Left kidney (tissue), 2 donors: ENCODE measurements around the gene MAML2. TPM values are rescaled to one million over a fixed set of nuclear protein-coding genes. Genes with fewer than 3 reads are reported as not detected.

ENCODE experiments used
- DNase-seq: peaks from one replicate; pipeline ENCODE4 v3.0.0-alpha.2; 2013
- polyA plus RNA-seq: library from polyadenylated mRNA; unstranded; fragments of 120-200 nt; gene quantifications from one replicate; pipeline ENCODE4 v1.2.1, GENCODE V29; 2013; ENCODE audit not compliant: insufficient read length

Gene MAML2
- polyA plus RNA-seq, 1 donor: 31.7 TPM

DNA sequence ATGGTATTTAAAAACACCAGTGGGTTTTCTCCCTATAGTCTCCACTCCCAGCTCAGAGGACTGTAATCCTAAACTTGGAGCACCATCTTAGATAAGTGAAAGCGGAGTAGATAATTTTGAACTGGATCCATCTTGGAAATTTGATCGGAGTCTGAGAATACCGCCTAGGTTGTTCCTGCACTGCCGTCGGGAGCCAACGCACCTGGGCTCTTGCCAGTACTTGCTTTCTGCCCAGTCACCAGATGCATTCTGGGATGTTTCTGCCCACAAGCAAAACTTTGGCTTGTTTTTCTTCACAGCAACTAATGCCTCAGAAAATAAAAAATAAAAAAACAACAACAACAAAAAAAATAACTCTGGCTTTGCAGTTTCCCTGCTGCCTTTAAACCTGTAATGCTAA, 306.1 kb downstream of the MAML2 start:
- no peak for DNase-seq

DNA sequence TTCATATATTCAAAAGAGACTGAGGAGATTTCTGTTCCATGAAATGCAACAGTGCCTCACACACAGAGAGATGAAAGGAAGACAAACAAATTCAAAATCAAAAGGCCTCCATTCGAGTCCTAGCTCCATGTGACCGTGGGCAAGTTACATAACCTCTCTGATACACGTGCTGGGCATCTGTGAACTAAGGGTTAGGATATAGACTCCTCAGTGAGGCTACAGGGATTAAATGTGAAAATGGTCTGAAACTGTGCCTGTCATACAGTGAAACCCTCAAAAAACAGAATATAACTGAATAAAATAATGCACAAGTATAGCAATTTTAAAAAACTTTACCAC, 307.3 kb downstream of the MAML2 start:
- DNase-seq: no peak

GRCh38 chr11:96035031-96035739, 307.8 kb downstream of the MAML2 start:
- no peak for DNase-seq

- no peak for DNase-seq
These were observed 309.4 kb downstream of the MAML2 start for GRCh38 chr11:96033599-96033998.

- DNase-seq: no peak
These were observed 309.9 kb downstream of the MAML2 start for GRCh38 chr11:96033095-96033494.

- no peak for DNase-seq
These were observed 314.2 kb downstream of the MAML2 start for GRCh38 chr11:96028746-96029145.

GRCh38 chr11:96027021-96027420, 316.0 kb downstream of the MAML2 start:
- DNase-seq: no peak

- no peak for DNase-seq
These were observed 316.7 kb downstream of the MAML2 start for GRCh38 chr11:96026310-96026709.

GRCh38 chr11:96024666-96025065, 318.3 kb downstream of the MAML2 start:
- DNase-seq: no peak

- DNase-seq: no peak
These were observed 319.7 kb downstream of the MAML2 start for GRCh38 chr11:96023275-96023674.

DNA sequence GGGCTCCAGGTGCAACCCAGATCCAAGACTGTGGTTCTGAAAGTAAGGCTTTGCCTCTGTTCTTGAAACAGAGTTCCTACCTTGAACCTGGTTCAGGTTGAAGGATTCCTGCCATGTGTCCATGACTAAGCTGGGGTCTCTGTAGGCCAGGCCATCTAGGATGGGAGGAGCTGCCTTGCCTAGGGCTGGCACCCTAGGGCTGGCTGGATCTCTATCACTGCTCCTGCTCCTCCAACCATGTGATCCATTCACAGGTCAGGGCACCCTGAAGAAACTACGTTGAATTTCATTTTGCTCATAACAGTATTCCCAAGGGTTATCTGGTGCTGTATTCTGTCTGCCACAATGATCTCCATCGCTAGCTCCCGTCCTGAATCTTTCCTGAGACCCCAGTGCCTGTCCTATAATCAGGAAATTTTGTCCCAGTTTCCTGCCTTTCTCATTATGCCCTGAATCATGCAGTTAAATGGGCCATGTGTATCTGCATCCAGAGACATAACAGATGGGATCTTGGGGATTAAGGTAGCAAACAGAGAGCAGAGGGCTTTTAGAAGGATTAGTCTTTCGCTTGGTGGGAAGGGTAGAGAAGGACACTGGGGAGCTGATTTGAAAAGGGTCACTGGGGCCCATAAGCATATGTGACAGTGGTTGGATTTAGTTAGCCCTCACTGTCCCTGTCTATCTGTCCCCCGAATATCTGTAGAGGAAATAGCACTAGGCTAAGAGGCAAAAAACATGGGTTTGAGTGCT, 320.9 kb downstream of the MAML2 start:
- DNase-seq: no peak

- DNase-seq: no peak
These were observed 322.9 kb downstream of the MAML2 start for GRCh38 chr11:96019810-96020747.

DNA sequence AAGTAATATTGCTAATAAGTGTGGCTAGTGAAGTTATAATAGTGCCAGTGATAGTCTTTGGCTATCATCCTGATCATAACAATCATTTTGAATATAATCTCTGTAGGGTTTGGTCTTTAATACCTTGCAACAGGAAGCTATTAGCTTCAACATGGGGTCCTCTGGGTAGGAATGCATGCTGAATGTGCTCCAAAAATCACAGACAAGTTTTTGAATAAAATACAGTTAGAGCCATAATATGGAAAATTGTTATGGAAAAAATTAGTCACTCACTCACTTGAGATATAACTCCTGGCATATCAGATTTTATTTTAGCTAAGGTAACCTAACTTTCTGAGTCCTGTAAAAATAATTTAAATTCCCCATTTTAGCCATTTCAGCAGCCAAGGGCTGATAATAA, 323.7 kb downstream of the MAML2 start:
- DNase-seq: no peak

- DNase-seq: no peak
These were observed 325.1 kb downstream of the MAML2 start for GRCh38 chr11:96017856-96018255.

GRCh38 chr11:96016978-96017502, 326.0 kb downstream of the MAML2 start:
- no peak for DNase-seq

DNA sequence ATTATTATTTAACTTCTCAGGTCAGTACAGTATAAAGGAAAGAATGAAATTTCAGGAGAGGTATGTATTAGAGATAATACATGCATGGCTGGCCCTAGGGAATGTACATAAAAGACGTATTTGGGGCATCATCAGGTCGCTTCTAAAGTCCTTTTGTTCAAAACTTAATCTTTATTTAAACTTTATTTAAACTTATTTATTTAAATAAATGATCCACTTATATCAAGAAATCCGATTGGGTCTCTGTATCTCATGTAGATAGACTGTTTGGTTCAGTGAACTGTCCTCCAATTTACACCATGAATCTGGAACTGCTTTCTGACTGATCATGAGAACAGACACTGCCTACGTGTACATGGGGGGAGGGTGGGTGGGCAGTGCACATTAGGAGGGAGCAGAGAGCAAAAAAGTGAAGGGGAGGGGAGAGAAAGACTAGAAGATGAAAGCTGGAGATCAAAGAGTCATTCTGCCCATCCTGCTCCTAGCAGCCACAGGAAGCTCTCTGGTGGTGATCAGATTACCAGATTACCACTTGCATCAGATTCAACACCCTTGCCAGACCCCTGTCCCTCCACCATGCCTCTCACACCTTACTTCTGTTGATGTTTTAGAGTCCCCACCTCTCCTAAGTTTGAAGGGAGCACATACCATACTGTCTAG, 327.0 kb downstream of the MAML2 start:
- DNase-seq: no peak

DNA sequence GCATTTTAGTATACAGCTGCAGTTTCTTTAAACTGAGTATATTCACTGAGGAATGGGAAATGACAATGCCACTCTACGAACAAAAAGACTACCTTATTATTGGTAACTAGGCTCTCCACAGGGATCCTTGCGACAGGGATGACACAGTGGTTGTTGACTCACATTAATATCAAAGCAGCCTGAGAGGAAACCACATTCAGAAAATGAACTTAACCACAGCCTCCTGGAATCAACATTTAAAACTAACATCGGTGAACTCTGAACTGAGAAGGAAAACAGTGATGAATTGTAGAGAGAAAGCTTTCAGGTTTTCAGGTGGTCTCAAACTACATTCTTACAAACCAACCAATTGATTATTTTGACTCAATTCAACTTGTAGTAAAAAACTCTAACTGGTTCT, 328.8 kb downstream of the MAML2 start:
- DNase-seq: no peak

GRCh38 chr11:96013461-96014213, 329.4 kb downstream of the MAML2 start:
- DNase-seq: no peak

GRCh38 chr11:96012086-96012824, 330.7 kb downstream of the MAML2 start:
- DNase-seq: peak; percentile 90

- no peak for DNase-seq
These were observed 332.3 kb downstream of the MAML2 start for GRCh38 chr11:96010683-96011082.
